SK-N-MC (cell line): ENCODE measurements around the gene PHACTR2.
"Not testable (repeated sequence)": the region's sequence is repeated elsewhere in the genome, so short reads cannot be mapped to it uniquely, and the experiment has no call there.

ENCODE experiments used
- DNase-seq: peaks from one replicate; pipeline ENCODE4 v3.0.0-alpha.2; 2011; ENCODE audit warnings: low read depth, low spot score
- H3K27ac ChIP-seq: fragments of 200-600 bp; sonication (generic); 2 replicates; pipeline ENCODE4 v1.5.1; 2016; ENCODE audit warnings: mixed run types
- H3K36me3 ChIP-seq: fragments of 200-600 bp; sonication (generic); 2 replicates; pipeline ENCODE4 v1.6.1; 2017; ENCODE audit warnings: antibody characterized with exemption, low read length, mixed read lengths; ENCODE audit not compliant: insufficient read depth
- H3K4me3 ChIP-seq: fragments of 200-600 bp; sonication (generic); 2 replicates; pipeline ENCODE4 v1.5.1; 2016
- H3K9ac ChIP-seq: fragments of 200-600 bp; sonication (generic); 2 replicates; pipeline ENCODE4 v1.8.0; 2017; ENCODE audit warnings: mixed run types, mixed read lengths; ENCODE audit not compliant: insufficient read length
- H3K9me3 ChIP-seq: fragments of 200-600 bp; sonication (generic); 2 replicates; pipeline ENCODE4 v1.6.1; 2017; ENCODE audit warnings: low read depth, mild to moderate bottlenecking, antibody characterized with exemption, low read length, moderate library complexity, mixed read lengths
- EZH2 ChIP-seq: fragments of 200-600 bp; sonication (generic); IDR thresholded peaks from one replicate; pipeline ENCODE4 v1.6.1; 2017; ENCODE audit warnings: antibody characterized with exemption
- FOXP2 ChIP-seq: optimal IDR thresholded peaks from 2 replicates; pipeline ENCODE3; 2011; ENCODE audit warnings: mild to moderate bottlenecking, moderate library complexity; ENCODE audit not compliant: insufficient read depth; ENCODE audit errors: extremely low read length, control extremely low read depth
- POLR2AphosphoS5 ChIP-seq: IDR thresholded peaks from 2 replicates; pipeline ENCODE4 v1.6.1; 2012; ENCODE audit warnings: mild to moderate bottlenecking, low read depth, low read length, borderline replicate concordance

The PHACTR2 gene

GRCh38 chr6:143842461-143842901 is 164.7 kb downstream of the PHACTR2 start:
- H3K9ac ChIP-seq: peak overlapping the region; percentile 97
- DNase-seq: peak; percentile 14
- no peaks in the 10 kb centered on the region for H3K9me3 ChIP-seq
- TF ChIP-seq EZH2 (no peak), POLR2AphosphoS5 (no peak), FOXP2 (no peak)
- peaks cover 29% of the 10 kb centered on the region for H3K36me3 ChIP-seq
- H3K27ac ChIP-seq: peak overlapping the region; percentile 88
- H3K4me3 ChIP-seq: peak overlapping the region; percentile 89

GRCh38 chr6:143842902-143843676 is 165.3 kb downstream of the PHACTR2 start, which contains the start of gene LTV1:
Gene LTV1 (plus strand): TSS chr6:143843338. CDS start chr6:143843478, 140 bp downstream.
- peak; percentile 61 for DNase-seq
- H3K9ac ChIP-seq: peak within 1 kb of the TSS; percentile 97

GRCh38 chr6:143843677-143843999 is 165.9 kb downstream of the PHACTR2 start:
- TF ChIP-seq EZH2: no peak
- no peak for TF ChIP-seq FOXP2
- TF ChIP-seq POLR2AphosphoS5: no peak
- no peak for DNase-seq

More at GRCh38 chr6:143842902-143843676, 165.3 kb downstream of the PHACTR2 start, which contains the start of gene LTV1:
- H3K27ac ChIP-seq: peak within 1 kb of the TSS; percentile 88
- H3K9me3 ChIP-seq: no peaks in the 10 kb centered on the region
- peak within 1 kb of the TSS; percentile 89 for H3K4me3 ChIP-seq
- TF ChIP-seq EZH2: no peak
- no peak for TF ChIP-seq FOXP2
- peak; percentile 95 for TF ChIP-seq POLR2AphosphoS5
- H3K36me3 ChIP-seq: peaks cover 35% of the 10 kb centered on the region

GRCh38 chr6:143844006-143844405 is 166.2 kb downstream of the PHACTR2 start:
- no peaks in the 10 kb centered on the region for H3K9me3 ChIP-seq
- no peak for DNase-seq

More at GRCh38 chr6:143843677-143843999, 165.9 kb downstream of the PHACTR2 start:
- H3K27ac ChIP-seq: peak overlapping the region; percentile 48; the same call in 1 of the 2 replicates
- H3K4me3 ChIP-seq: peak overlapping the region; percentile 89
- H3K36me3 ChIP-seq: peaks cover 41% of the 10 kb centered on the region
- peak overlapping the region; percentile 97 for H3K9ac ChIP-seq
- no peaks in the 10 kb centered on the region for H3K9me3 ChIP-seq

GRCh38 chr6:143845033-143845432 is 167.3 kb downstream of the PHACTR2 start:
- no peak overlapping the region for H3K4me3 ChIP-seq
- H3K9ac ChIP-seq: peak overlapping the region; percentile 97
- no peak for TF ChIP-seq FOXP2
- TF ChIP-seq POLR2AphosphoS5: no peak
- no peak for TF ChIP-seq EZH2
- H3K9me3 ChIP-seq: no peaks in the 10 kb centered on the region
- peaks cover 55% of the 10 kb centered on the region for H3K36me3 ChIP-seq
- H3K27ac ChIP-seq: no peak overlapping the region
- DNase-seq: no peak

More at GRCh38 chr6:143844006-143844405, 166.2 kb downstream of the PHACTR2 start:
- peaks cover 45% of the 10 kb centered on the region for H3K36me3 ChIP-seq
- no peak for TF ChIP-seq FOXP2
- no peak for TF ChIP-seq EZH2
- no peak for TF ChIP-seq POLR2AphosphoS5
- H3K4me3 ChIP-seq: peak overlapping the region; percentile 89
- H3K27ac ChIP-seq: no peak overlapping the region
- H3K9ac ChIP-seq: peak overlapping the region; percentile 97

- not testable (repeated sequence) for H3K9ac ChIP-seq, H3K27ac ChIP-seq, H3K9me3 ChIP-seq, H3K4me3 ChIP-seq, DNase-seq
- peaks cover 77% of the 10 kb centered on the region for H3K36me3 ChIP-seq
Observed at GRCh38 chr6:143851706-143852105, 173.9 kb downstream of the PHACTR2 start.

- DNase-seq: not testable (repeated sequence)
- H3K36me3 ChIP-seq: peaks cover 77% of the 10 kb centered on the region
Observed at GRCh38 chr6:143855057-143855456, 177.3 kb downstream of the PHACTR2 start.

GRCh38 chr6:143856762-143857161 is 179.0 kb downstream of the PHACTR2 start:
- H3K36me3 ChIP-seq: peaks cover 77% of the 10 kb centered on the region
- DNase-seq, H3K9ac ChIP-seq, H3K4me3 ChIP-seq, H3K9me3 ChIP-seq, H3K27ac ChIP-seq: not testable (repeated sequence)

More at GRCh38 chr6:143855057-143855456, 177.3 kb downstream of the PHACTR2 start:
- not testable (repeated sequence) for H3K9me3 ChIP-seq, H3K4me3 ChIP-seq, H3K9ac ChIP-seq, H3K27ac ChIP-seq

- no peak for TF ChIP-seq EZH2
- no peak for TF ChIP-seq FOXP2
- no peak for TF ChIP-seq POLR2AphosphoS5
- H3K27ac ChIP-seq: no peak overlapping the region
- DNase-seq: no peak
- peaks cover 75% of the 10 kb centered on the region for H3K36me3 ChIP-seq
- H3K9ac ChIP-seq: no peak overlapping the region
- H3K9me3 ChIP-seq: no peaks in the 10 kb centered on the region
- no peak overlapping the region for H3K4me3 ChIP-seq
Observed at GRCh38 chr6:143857651-143858050, 179.9 kb downstream of the PHACTR2 start.
